GM18502 (cell line): Measurements from ENCODE around the gene RIOK2.
"Not testable (repeated sequence)": the region's sequence is repeated elsewhere in the genome, so short reads cannot be mapped to it uniquely, and the experiment has no call there.

Source experiments
- ATAC-seq: cut with Tn5 transposase; IDR thresholded peaks from one replicate; pipeline ENCODE4 v1.9.1; 2021; ENCODE audit warnings: mild to moderate bottlenecking; ENCODE audit not compliant: unreplicated experiment, poor library complexity

RIOK2 gene

GRCh38 chr5:97172227-97172626 is 10.8 kb downstream of the RIOK2 start:
- ATAC-seq, result no peak

DNA sequence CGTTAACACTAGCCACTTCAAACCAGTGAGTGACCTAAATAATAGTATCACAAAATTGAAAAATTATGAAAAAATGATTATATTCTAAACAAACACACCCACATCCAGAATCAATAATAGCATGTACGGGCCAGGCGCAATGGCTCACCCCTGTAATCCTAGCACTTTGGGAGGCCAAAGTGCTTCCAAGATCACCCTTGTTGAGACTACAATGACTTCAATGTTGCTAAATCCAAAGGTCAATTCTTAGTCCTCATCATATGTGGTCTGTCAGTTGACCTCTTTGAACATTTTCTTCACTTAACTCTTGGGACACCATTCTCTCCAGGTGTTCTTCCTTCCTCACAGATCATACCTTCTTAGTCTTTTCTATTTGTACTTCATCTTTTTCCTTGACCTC is 11.3 kb downstream of the RIOK2 start:
- ATAC-seq, result no peak

DNA sequence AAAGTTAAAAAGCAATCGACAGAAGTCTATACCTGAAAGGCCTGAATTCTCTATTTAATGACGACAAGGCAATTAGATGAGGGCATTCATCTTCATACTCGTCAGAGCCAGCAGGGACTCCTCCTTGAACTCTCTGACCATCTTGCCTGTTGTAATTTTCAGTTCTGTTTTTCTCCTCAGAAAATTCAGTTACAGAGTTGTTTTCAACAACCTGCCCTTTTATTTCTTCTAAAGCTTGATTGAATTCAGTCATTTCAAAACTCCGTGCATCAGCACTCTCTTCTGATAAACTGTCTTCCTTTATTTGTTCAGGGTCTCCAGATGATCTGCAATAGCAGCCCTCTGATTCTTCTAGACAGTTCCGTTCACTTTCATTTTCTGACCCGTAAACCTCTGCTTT is 15.6 kb downstream of the RIOK2 start:
- ATAC-seq, result peak; percentile 68

DNA sequence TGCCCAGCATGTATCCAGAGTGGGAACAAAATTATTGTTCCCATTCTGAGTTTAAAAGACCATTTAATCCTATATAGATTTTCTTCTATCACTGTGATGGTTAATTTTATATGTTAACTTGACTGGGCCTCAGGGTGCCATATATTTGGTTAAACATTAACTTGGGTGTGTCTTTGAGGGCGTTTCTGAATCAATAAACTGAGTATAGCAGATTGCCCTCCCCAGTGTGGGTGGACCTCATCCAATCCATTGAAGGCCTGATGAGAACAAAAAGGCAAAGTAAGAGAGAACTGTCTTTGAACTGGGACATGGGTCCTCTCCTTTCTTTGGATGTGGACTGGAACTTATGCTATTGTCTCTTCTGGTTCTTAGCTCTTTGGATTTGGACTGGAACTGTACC is 17.3 kb downstream of the RIOK2 start:
- ATAC-seq, result no peak

DNA sequence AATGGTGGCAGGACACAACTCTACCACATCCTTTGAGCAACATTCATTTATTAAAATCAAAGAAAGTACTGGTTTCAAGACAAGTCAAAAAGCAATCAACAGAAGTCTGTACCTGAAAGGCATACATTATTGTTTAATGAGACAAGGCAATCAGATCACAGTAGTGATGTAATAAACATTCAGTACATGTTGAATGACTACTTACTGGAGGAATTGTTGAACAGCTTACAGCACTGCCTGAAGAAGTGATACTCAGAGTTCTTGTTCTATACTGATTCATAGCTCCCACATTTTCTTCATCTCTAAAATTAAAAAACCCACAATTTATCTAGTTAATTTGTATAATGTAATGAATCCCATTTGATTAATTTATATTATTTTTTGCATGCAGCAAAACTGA is 18.2 kb downstream of the RIOK2 start:
- ATAC-seq, result no peak

DNA sequence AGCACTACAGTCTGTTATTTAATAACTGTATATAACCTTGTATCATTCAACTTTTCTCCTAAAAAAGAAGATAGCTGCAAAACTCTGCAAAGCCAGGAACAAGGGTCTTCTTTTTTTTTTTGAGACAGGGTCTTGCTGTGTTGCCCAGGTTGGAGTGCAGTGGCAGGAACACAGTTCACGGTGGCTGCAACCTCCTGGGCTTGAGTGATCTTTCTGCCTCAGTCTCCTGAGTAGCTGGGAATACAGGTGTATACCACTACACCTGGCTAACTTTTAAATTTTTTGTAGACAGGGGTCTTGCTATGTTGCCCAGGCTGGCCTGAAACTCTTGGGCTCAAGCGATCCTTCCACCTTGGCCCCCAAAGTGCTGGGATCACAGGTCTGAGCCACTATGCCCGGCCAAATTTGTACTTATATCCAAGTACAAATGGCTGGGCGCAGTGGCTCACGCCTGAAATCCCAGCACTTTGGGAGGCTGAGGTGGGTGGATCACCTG is 19.2 kb downstream of the RIOK2 start:
- ATAC-seq, result no peak

GRCh38 chr5:97163360-97163764 is 19.7 kb downstream of the RIOK2 start:
- no peak for ATAC-seq

GRCh38 chr5:97162045-97162444 is 21.0 kb downstream of the RIOK2 start:
- peak; percentile 74 for ATAC-seq

- no peak for ATAC-seq
These were observed 25.4 kb downstream of the RIOK2 start for GRCh38 chr5:97157689-97158088.

GRCh38 chr5:97151370-97151769 is 31.7 kb downstream of the RIOK2 start:
- no peak for ATAC-seq

DNA sequence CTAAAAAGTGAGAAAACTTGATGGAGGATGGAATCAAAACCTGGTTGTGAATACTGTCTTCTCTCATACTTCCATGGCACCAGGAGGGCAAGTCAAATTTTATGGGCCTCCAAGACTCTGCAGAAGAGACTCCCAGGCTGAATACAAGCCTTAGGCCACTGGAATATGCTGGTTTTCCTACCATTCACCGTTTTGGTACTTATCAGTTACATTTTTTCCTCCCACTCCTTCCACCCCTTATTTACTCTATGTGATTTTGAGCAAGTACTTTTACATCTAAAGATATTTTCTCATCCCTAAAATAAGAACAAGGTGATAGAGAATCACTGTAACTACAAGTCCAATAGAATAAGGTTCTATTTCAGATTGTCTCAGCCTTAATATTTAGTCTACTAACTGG is 32.6 kb downstream of the RIOK2 start:
- no peak for ATAC-seq

DNA sequence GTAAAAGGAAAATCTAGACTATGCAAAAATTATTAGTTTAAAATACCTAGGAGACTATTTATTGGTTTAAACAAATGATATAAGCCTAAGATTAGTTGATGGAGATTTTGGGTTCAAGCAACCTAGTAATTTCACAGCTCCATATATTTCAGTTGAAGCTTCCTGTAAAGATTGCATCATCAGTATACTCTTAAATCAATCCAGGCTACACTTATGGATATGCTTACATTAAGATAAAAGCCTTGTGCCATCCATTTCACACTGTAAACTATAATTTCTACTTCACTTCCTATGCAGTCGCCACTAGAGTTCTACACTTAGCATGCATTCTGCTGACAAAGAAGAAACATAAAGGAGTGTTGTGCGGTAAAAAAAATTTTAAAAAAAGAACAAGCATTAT is 33.3 kb downstream of the RIOK2 start:
- ATAC-seq, result no peak

GRCh38 chr5:97148288-97148687 is 34.8 kb downstream of the RIOK2 start:
- ATAC-seq, result no peak

- ATAC-seq, result no peak
These were observed 39.3 kb downstream of the RIOK2 start for GRCh38 chr5:97143704-97144103.

DNA sequence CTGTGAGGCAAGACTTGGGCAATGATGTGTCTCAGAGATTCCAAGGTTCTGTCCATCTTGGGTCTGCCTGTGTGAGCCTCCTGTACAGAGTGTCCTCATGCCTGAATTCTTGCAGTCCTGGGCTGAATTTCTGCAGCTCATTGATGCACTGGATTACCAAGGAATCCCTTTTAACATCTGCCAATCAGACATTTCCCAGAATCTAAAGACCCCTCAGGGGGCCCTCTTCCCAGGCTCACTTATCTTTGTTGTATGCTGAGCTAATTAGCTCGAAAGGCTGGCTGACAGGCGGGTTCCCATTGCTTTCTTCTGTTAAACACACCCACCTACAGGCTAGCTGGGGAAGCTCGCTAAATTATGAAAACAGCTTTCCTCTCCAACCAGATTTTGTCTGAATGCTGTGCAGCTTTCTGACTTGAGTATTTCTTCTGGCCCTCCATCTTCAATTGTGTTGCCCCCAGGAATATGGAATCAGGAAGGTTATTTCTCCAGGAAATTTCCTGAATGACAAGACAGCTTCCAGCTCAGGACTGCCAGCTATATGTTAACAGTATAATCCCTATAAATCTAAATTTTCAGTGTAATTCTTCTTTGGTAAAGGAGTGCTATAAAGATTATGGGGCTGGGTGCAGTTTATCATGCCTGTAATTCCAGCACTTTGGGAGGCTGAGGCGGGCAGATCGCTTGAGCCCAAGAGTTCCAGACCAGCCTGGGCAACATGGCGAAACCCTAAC is 40.4 kb downstream of the RIOK2 start, which contains the start of gene LIX1:
Gene LIX1 (minus strand): TSS at position 91 of the 734 bp plus-strand sequence. CDS start 35 bp downstream, at position 56.
- ATAC-seq, result peak; percentile 92

- ATAC-seq, result no peak
These were observed 41.5 kb downstream of the RIOK2 start for GRCh38 chr5:97141539-97141938.

- ATAC-seq, result no peak
These were observed 42.0 kb downstream of the RIOK2 start for GRCh38 chr5:97141031-97141430.

DNA sequence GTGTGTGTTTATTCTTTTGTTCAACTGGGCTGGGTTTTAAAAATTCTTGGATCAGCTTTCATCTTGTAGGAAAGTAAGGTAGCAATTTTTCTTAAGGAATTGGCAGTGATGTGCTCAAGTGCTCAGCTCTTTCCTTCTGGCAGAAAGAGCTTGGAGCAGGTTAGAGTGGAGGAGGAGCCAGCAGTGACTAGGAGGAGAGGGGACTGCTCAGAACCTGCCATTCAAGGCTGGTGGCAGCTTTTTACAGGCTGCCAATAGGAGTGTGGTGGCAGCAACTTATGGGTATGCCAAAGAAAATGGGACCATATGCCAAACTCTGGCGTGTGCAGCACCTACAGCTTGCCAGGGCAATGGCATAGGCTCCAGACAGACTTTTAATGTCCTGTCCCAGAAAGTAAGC is 42.8 kb downstream of the RIOK2 start:
- not testable (repeated sequence) for ATAC-seq

DNA sequence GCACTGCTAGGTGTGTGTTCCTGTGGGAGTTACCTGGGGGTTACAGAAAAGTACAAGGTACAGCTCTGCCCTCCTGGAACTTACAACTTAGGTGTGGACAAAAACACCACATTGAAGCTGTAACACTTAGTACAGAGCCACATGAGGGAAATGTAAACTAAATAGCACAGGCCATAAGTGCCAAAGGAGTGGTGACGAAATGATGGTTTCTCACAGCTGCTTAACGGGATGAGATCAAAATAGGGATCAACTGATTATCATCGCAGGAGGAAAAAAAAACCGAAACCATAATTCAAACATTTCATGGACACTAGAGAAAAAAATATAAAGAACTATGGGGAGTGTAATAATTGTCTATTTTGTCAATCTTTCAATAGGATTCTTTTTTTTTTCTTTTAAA is 46.6 kb downstream of the RIOK2 start:
- no peak for ATAC-seq

DNA sequence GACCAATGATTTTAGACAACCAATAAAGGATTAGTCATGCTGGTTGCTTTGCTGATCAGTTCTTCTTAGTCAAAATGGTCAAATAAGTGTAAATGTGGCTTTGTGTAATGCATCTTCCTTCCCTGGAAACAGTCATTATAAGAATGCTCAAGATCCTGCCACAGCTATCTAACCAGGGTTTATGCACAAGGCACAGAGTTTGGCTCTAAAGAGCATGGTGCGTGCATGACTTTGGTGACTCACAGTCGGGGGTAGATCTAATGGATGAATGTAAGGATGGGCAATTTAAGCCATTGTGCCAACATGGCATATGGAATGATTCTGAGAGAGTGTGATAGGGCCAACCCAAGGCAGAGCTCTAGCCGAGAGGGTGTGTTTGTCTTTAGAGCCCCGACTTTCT is 47.2 kb downstream of the RIOK2 start:
- ATAC-seq, result no peak

DNA sequence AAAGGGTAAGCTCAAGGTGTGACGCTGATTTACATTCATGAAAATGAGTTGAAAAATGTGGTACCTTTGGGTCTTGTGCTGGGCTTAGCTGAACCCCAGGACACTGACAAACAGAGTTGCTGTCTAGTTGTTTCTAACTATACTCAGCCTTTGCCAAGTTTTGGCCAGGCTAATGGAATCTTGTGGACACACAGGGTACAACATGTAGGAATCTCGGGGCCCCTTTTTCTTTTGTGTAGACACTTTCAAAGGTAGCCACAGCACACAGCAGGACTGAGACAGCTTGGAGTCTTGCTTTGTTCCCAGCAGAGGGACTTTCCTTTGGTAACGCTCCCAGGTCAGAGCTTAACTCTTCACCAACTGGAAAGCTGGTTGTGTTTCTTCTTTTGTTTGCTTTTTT is 48.4 kb downstream of the RIOK2 start:
- no peak for ATAC-seq

DNA sequence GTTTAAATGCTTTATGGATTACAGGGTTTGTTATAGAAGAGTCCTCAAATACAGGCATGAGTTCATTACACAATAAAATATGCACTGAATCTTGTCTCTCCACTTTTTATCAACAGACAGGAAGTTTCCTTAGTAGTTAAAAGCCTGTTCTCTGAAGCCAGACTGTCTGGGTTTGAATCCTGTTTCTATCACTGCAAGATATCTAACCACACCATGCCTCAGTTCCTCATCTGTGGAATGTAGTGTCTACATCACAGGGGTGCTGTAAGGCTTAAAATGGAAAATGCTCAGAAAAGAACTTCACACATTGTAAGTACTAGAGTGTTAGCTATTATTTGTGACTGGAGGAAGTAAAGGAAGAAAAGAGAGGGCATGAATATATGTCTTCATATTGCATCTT is 49.9 kb downstream of the RIOK2 start:
- no peak for ATAC-seq
